Astrocyte of the spinal cord (primary cell): ENCODE measurements around the gene CAMTA1.

Source experiments
- DNase-seq: peaks from one replicate; pipeline ENCODE4 v3.0.0; 2011; ENCODE audit warnings: low read depth, low spot score
- H3K4me3 ChIP-seq: 2 replicates; pipeline ENCODE4 v1.5.1; 2011; ENCODE audit warnings: low read depth, mild to moderate bottlenecking, low read length, moderate library complexity
- CTCF ChIP-seq: IDR thresholded peaks from 2 replicates; pipeline ENCODE4 v1.5.1; 2012; ENCODE audit warnings: low read depth, mild to moderate bottlenecking, low read length, inconsistent platforms
- in situ Hi-C: cut with HindIII; loops from 2 replicates; pipeline ENCODE4 v1.10.0; 2017; ENCODE audit warnings: low sequenced_read_pairs

The CAMTA1 gene

GRCh38 chr1:7198664-7199063 is 413.4 kb downstream of the CAMTA1 start:
- no peak for TF ChIP-seq CTCF
- in situ Hi-C loops = no loop called here
- H3K4me3 ChIP-seq = no peak overlapping the region
- DNase-seq = no peak

- in situ Hi-C loops = no loop called here
- peak; percentile 40 for DNase-seq
- no peak for TF ChIP-seq CTCF
- H3K4me3 ChIP-seq = no peak overlapping the region
Observed at GRCh38 chr1:7199077-7199779, 414.0 kb downstream of the CAMTA1 start.

GRCh38 chr1:7207875-7208646 is 422.8 kb downstream of the CAMTA1 start:
- DNase-seq = peak; percentile 64
- in situ Hi-C loops = no loop called here
- no peak overlapping the region for H3K4me3 ChIP-seq

GRCh38 chr1:7208647-7209180 is 423.5 kb downstream of the CAMTA1 start:
- no peak for TF ChIP-seq CTCF
- in situ Hi-C loops = no loop called here
- no peak overlapping the region for H3K4me3 ChIP-seq

More at GRCh38 chr1:7207875-7208646, 422.8 kb downstream of the CAMTA1 start:
- peak; percentile 81 for TF ChIP-seq CTCF

GRCh38 chr1:7209336-7209735 is 424.1 kb downstream of the CAMTA1 start:
- DNase-seq = no peak
- no peak overlapping the region for H3K4me3 ChIP-seq
- in situ Hi-C loops = no loop called here
- TF ChIP-seq CTCF = no peak

More at GRCh38 chr1:7208647-7209180, 423.5 kb downstream of the CAMTA1 start:
- no peak for DNase-seq

GRCh38 chr1:7218210-7218832 is 433.1 kb downstream of the CAMTA1 start:
- H3K4me3 ChIP-seq = no peak overlapping the region
- in situ Hi-C loops = no loop called here
- peak; percentile 54 for DNase-seq
- peak; percentile 72 for TF ChIP-seq CTCF
